GM23338 (cell line): Measurements from ENCODE around the gene NR5A2. TPM values are rescaled to one million over a fixed set of nuclear protein-coding genes. Genes with fewer than 3 reads are reported as not detected.
A peak's percentile ranks its signal among the peaks of the same experiment; 100 is the strongest.

Experiments used
- ATAC-seq: fragments of 200-7000 bp; cut with Tn5 transposase; 3 replicates; pipeline ENCODE4 v1.9.1; 2020
- DNase-seq: peaks from one replicate; pipeline ENCODE4 v3.0.0-alpha.2; 2015; ENCODE audit warnings: low spot score
- H2AFZ ChIP-seq: fragments of 200-600 bp; sonication (generic); 2 replicates; pipeline ENCODE4 v1.8.0; 2016; ENCODE audit warnings: antibody characterized with exemption, mild to moderate bottlenecking, moderate library complexity
- H3F3A ChIP-seq: fragments of 200-600 bp; sonication (generic); replicated peaks from 2 replicates; pipeline ENCODE4 v1.8.0; 2017; ENCODE audit warnings: antibody characterized with exemption, mixed run types, low read depth
- H3K27ac ChIP-seq: fragments of 200-600 bp; sonication (generic); 2 replicates; pipeline ENCODE4 v1.6.1; 2016; ENCODE audit warnings: low read depth
- H3K27me3 ChIP-seq: fragments of 200-600 bp; sonication (generic); 2 replicates; pipeline ENCODE4 v1.8.0; 2016; ENCODE audit warnings: mild to moderate bottlenecking, mixed run types, moderate library complexity; ENCODE audit not compliant: insufficient read depth
- H3K36me3 ChIP-seq: fragments of 200-600 bp; sonication (generic); 2 replicates; pipeline ENCODE4 v1.8.0; 2016; ENCODE audit warnings: mild to moderate bottlenecking; ENCODE audit not compliant: insufficient read depth
- H3K4me1 ChIP-seq: fragments of 200-600 bp; sonication (generic); 2 replicates; pipeline ENCODE4 v1.8.0; 2016; ENCODE audit warnings: mild to moderate bottlenecking, moderate library complexity; ENCODE audit not compliant: insufficient read depth
- H3K4me2 ChIP-seq: fragments of 200-600 bp; sonication (generic); 2 replicates; pipeline ENCODE4 v1.7.1; 2017; ENCODE audit warnings: mixed run types
- H3K4me3 ChIP-seq: fragments of 200-600 bp; sonication (generic); 2 replicates; pipeline ENCODE4 v1.6.1; 2016; ENCODE audit warnings: mixed run types
- H3K79me2 ChIP-seq: fragments of 200-600 bp; sonication (generic); replicated peaks from 2 replicates; pipeline ENCODE4 v1.8.0; 2017; ENCODE audit warnings: mild to moderate bottlenecking; ENCODE audit not compliant: insufficient read depth
- H3K9me2 ChIP-seq: fragments of 200-600 bp; sonication (generic); 2 replicates; pipeline ENCODE4 v1.8.0; 2017; ENCODE audit not compliant: insufficient read depth
- H4K20me1 ChIP-seq: fragments of 200-600 bp; sonication (generic); replicated peaks from 2 replicates; pipeline ENCODE4 v1.8.0; 2017; ENCODE audit warnings: mild to moderate bottlenecking; ENCODE audit not compliant: insufficient read depth
- H3K27ac Mint-ChIP-seq: 2 replicates; pipeline ENCODE4 v1.8.0; 2020; ENCODE audit warnings: inconsistent platforms, mild to moderate bottlenecking, moderate library complexity, mixed read lengths
- H3K27me3 Mint-ChIP-seq: 3 replicates; pipeline ENCODE4 v1.8.0; 2022; ENCODE audit warnings: low read depth, mild to moderate bottlenecking, moderate library complexity, mixed read lengths, inconsistent platforms; ENCODE audit not compliant: insufficient read depth, poor library complexity
- H3K36me3 Mint-ChIP-seq: 3 replicates; pipeline ENCODE4 v1.8.0; 2021; ENCODE audit warnings: low read depth, mild to moderate bottlenecking, inconsistent platforms, moderate library complexity, mixed read lengths
- H3K4me1 Mint-ChIP-seq: 3 replicates; pipeline ENCODE4 v1.8.0; 2020; ENCODE audit warnings: mild to moderate bottlenecking, inconsistent platforms, mixed read lengths
- H3K4me3 Mint-ChIP-seq: 3 replicates; pipeline ENCODE4 v1.8.0; 2021; ENCODE audit warnings: moderate library complexity, mild to moderate bottlenecking, inconsistent platforms, mixed read lengths
- H3K9me3 Mint-ChIP-seq: 3 replicates; pipeline ENCODE4 v1.8.0; 2020; ENCODE audit warnings: moderate library complexity, mild to moderate bottlenecking, inconsistent platforms, mixed read lengths
- CREB1 ChIP-seq: fragments of 250-450 bp; sonication (Bioruptor Pico); IDR thresholded peaks from 2 replicates; pipeline ENCODE4 v1.5.0; 2020; ENCODE audit warnings: low read depth, mild to moderate bottlenecking, moderate library complexity
- EZH2 ChIP-seq: fragments of 200-600 bp; sonication (generic); IDR thresholded peaks from one replicate; pipeline ENCODE4 v1.8.0; 2017; ENCODE audit warnings: antibody characterized with exemption, mild to moderate bottlenecking, low read depth; ENCODE audit not compliant: unreplicated experiment
- NANOG ChIP-seq: IDR thresholded peaks from 2 replicates; pipeline ENCODE4 v1.6.1; 2016; ENCODE audit warnings: antibody characterized with exemption, borderline replicate concordance
- POLR2AphosphoS5 ChIP-seq: IDR thresholded peaks from 2 replicates; pipeline ENCODE4 v1.6.1; 2016; ENCODE audit warnings: antibody characterized with exemption, low read depth
- STAT1 ChIP-seq: IDR thresholded peaks from one replicate; pipeline ENCODE4 v1.6.1; 2016; ENCODE audit warnings: antibody characterized with exemption; ENCODE audit not compliant: unreplicated experiment
- ZNF114 ChIP-seq: fragments of 250-450 bp; sonication (Bioruptor Pico); IDR thresholded peaks from 2 replicates; pipeline ENCODE4 v1.5.0; 2020; ENCODE audit warnings: mild to moderate bottlenecking, moderate library complexity
- ZNF331 ChIP-seq: fragments of 250-450 bp; sonication (Bioruptor Pico); IDR thresholded peaks from 2 replicates; pipeline ENCODE4 v1.5.0; 2020; ENCODE audit warnings: low read depth, mild to moderate bottlenecking, moderate library complexity
- polyA plus RNA-seq: library from polyadenylated mRNA; unstranded; fragments of >200 nt; fragmentation: Nextera tagmentation; extraction: Ambion mirVana; gene quantifications from 2 replicates; pipeline ENCODE4 v1.2.1, GENCODE V29; 2016
- total RNA-seq: library from RNA; depleted of rRNA; stranded (reverse); fragments of >200 nt; shearing (Covaris generic); gene quantifications from 2 replicates; pipeline ENCODE4 v1.2.3, GENCODE V29; 2014
- TF ChIP-seq, protein P1 (sequence below), 2 experiments: fragments of 200-600 bp in 1 of 2; sonication (generic) in 1 of 2; conservative IDR thresholded peaks; 2 replicates each; pipeline versions ENCODE4 v1.5.1 to v1.6.1; 2016 to 2017; ENCODE audit warnings: antibody characterized with exemption in 2 of 2, low read depth in 2 of 2, mild to moderate bottlenecking in 2 of 2, moderate library complexity in 1 of 2
- TF ChIP-seq, protein P2 (sequence below): fragments of 250-450 bp; sonication (Bioruptor Pico); IDR thresholded peaks from 2 replicates; pipeline ENCODE4 v1.5.0; 2020; ENCODE audit warnings: mild to moderate bottlenecking, moderate library complexity

The NR5A2 gene
- total and polyA plus RNA-seq, 2 experiments from 2014 or later: 4.4 to 13.1 TPM

DNA sequence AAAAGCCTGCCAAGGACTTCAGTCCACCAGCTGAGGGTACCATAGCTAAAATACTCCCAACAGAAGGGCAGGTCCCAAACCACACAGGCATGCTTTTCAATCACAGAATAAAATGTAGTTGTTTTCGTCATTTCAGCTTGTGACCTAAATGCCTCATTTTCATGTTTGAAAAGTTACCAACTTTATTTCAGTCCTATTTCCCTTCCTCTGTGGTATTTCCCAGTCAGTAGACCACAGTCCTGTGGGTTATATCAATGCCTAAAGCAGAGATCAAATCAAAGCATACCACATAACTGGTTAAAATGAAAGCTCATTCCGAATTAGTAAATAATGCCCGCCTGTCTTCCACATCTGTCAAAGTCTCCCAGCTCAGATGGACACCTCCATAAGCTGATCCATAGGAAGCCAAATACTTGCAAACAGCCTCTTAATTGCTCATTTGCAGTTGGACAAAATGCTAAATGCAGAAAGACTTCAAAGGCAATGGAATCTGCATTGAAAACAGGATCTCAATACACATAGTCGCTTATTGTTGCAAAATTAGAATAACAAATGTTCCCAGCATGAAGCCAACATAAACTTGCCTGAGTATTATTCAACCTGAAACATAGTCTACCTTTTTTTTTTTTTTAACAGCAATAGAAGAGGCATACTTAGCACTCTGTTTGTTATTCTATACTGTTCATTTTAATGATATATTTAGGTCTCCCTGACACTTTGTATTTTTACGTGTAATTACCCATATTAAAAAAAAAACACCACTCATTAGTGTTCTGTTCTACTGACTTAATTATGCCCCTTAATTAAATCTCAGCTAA, 53.9 kb downstream of the NR5A2 start:
- H3K4me3 ChIP-seq: peak overlapping the region; percentile 22; the same call in 1 of the 2 replicates
- no peaks in the 10 kb centered on the region for H3F3A ChIP-seq
- no peaks in the 10 kb centered on the region; the same call in 1 of the 2 replicates for H3K79me2 ChIP-seq
- H2AFZ ChIP-seq: no peak overlapping the region
- Mint-ChIP-seq H3K27me3 (peaks cover 7% of the 10 kb centered on the region), H3K4me1 (peaks cover 43% of the 10 kb centered on the region), H3K27ac (no peak overlapping the region), H3K36me3 (no peaks in the 10 kb centered on the region), H3K9me3 (no peaks in the 10 kb centered on the region), H3K4me3 (peak overlapping the region; percentile 35)
- ATAC-seq (peak; percentile 52), DNase-seq (peak; percentile 74)
- H3K4me1 ChIP-seq: peaks cover 18% of the 10 kb centered on the region
- no peaks in the 10 kb centered on the region for H3K36me3 ChIP-seq
- H3K27ac ChIP-seq: no peak overlapping the region
- no peaks in the 10 kb centered on the region for H3K9me2 ChIP-seq
- no peaks in the 10 kb centered on the region; the same call in 1 of the 2 replicates for H4K20me1 ChIP-seq
- no peaks in the 10 kb centered on the region for H3K27me3 ChIP-seq
- peak overlapping the region; percentile 50 for H3K4me2 ChIP-seq
- peak; percentile 75; the same call in 1 of the 2 replicates for TF ChIP-seq NANOG
- 0 out of 2 replicates have a peak, but pooled peaks have one; percentile 31 for TF ChIP-seq CREB1 (CRISPR knock-in tag)
- TF ChIP-seq, protein P1, sequence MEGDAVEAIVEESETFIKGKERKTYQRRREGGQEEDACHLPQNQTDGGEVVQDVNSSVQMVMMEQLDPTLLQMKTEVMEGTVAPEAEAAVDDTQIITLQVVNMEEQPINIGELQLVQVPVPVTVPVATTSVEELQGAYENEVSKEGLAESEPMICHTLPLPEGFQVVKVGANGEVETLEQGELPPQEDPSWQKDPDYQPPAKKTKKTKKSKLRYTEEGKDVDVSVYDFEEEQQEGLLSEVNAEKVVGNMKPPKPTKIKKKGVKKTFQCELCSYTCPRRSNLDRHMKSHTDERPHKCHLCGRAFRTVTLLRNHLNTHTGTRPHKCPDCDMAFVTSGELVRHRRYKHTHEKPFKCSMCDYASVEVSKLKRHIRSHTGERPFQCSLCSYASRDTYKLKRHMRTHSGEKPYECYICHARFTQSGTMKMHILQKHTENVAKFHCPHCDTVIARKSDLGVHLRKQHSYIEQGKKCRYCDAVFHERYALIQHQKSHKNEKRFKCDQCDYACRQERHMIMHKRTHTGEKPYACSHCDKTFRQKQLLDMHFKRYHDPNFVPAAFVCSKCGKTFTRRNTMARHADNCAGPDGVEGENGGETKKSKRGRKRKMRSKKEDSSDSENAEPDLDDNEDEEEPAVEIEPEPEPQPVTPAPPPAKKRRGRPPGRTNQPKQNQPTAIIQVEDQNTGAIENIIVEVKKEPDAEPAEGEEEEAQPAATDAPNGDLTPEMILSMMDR (conservative IDR thresholded peaks at IDR 0.05; ENCODE audit: low read depth in 2 of 2): no peak

DNA sequence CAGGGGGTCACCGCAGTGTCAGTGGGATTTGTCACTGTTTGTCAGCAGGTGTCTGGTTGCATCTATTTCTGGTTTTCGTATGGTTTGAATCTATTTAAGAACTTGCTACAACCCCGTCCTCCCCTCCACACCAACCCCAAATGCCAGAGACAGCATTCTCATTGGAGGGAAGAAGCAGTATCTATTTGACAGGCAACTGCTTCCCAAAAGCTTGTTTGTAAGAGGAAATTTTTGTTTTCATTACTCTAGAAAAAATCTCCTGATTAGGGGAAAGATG, 54.4 kb downstream of the NR5A2 start:
- H3K9me3 Mint-ChIP-seq: no peaks in the 10 kb centered on the region
- no peaks in the 10 kb centered on the region for H3K36me3 Mint-ChIP-seq
- peaks cover 7% of the 10 kb centered on the region for H3K27me3 Mint-ChIP-seq
- H3K4me3 Mint-ChIP-seq: peak overlapping the region; percentile 35
- peak; percentile 71 for ATAC-seq
- no peak overlapping the region for H3K27ac ChIP-seq
- no peak overlapping the region for H3K4me3 ChIP-seq
- H3F3A ChIP-seq: no peaks in the 10 kb centered on the region
- no peaks in the 10 kb centered on the region; the same call in 1 of the 2 replicates for H4K20me1 ChIP-seq
- peaks cover 41% of the 10 kb centered on the region for H3K4me1 Mint-ChIP-seq
- peaks cover 18% of the 10 kb centered on the region for H3K4me1 ChIP-seq
- peak overlapping the region; percentile 50 for H3K4me2 ChIP-seq
- no peak overlapping the region for H3K27ac Mint-ChIP-seq
- H3K9me2 ChIP-seq: no peaks in the 10 kb centered on the region
- no peaks in the 10 kb centered on the region; the same call in 1 of the 2 replicates for H3K79me2 ChIP-seq
- H2AFZ ChIP-seq: no peak overlapping the region
- peak; percentile 44 for DNase-seq
- no peaks in the 10 kb centered on the region for H3K27me3 ChIP-seq
- H3K36me3 ChIP-seq: no peaks in the 10 kb centered on the region
- TF ChIP-seq, protein P1 (conservative IDR thresholded peaks at IDR 0.05; ENCODE audit: low read depth in 2 of 2): no peak
- TF ChIP-seq ZNF114 (CRISPR knock-in tag): no peak
- TF ChIP-seq POLR2AphosphoS5: no peak
- TF ChIP-seq STAT1: no peak
- no peak for TF ChIP-seq EZH2
- TF ChIP-seq, protein P2, sequence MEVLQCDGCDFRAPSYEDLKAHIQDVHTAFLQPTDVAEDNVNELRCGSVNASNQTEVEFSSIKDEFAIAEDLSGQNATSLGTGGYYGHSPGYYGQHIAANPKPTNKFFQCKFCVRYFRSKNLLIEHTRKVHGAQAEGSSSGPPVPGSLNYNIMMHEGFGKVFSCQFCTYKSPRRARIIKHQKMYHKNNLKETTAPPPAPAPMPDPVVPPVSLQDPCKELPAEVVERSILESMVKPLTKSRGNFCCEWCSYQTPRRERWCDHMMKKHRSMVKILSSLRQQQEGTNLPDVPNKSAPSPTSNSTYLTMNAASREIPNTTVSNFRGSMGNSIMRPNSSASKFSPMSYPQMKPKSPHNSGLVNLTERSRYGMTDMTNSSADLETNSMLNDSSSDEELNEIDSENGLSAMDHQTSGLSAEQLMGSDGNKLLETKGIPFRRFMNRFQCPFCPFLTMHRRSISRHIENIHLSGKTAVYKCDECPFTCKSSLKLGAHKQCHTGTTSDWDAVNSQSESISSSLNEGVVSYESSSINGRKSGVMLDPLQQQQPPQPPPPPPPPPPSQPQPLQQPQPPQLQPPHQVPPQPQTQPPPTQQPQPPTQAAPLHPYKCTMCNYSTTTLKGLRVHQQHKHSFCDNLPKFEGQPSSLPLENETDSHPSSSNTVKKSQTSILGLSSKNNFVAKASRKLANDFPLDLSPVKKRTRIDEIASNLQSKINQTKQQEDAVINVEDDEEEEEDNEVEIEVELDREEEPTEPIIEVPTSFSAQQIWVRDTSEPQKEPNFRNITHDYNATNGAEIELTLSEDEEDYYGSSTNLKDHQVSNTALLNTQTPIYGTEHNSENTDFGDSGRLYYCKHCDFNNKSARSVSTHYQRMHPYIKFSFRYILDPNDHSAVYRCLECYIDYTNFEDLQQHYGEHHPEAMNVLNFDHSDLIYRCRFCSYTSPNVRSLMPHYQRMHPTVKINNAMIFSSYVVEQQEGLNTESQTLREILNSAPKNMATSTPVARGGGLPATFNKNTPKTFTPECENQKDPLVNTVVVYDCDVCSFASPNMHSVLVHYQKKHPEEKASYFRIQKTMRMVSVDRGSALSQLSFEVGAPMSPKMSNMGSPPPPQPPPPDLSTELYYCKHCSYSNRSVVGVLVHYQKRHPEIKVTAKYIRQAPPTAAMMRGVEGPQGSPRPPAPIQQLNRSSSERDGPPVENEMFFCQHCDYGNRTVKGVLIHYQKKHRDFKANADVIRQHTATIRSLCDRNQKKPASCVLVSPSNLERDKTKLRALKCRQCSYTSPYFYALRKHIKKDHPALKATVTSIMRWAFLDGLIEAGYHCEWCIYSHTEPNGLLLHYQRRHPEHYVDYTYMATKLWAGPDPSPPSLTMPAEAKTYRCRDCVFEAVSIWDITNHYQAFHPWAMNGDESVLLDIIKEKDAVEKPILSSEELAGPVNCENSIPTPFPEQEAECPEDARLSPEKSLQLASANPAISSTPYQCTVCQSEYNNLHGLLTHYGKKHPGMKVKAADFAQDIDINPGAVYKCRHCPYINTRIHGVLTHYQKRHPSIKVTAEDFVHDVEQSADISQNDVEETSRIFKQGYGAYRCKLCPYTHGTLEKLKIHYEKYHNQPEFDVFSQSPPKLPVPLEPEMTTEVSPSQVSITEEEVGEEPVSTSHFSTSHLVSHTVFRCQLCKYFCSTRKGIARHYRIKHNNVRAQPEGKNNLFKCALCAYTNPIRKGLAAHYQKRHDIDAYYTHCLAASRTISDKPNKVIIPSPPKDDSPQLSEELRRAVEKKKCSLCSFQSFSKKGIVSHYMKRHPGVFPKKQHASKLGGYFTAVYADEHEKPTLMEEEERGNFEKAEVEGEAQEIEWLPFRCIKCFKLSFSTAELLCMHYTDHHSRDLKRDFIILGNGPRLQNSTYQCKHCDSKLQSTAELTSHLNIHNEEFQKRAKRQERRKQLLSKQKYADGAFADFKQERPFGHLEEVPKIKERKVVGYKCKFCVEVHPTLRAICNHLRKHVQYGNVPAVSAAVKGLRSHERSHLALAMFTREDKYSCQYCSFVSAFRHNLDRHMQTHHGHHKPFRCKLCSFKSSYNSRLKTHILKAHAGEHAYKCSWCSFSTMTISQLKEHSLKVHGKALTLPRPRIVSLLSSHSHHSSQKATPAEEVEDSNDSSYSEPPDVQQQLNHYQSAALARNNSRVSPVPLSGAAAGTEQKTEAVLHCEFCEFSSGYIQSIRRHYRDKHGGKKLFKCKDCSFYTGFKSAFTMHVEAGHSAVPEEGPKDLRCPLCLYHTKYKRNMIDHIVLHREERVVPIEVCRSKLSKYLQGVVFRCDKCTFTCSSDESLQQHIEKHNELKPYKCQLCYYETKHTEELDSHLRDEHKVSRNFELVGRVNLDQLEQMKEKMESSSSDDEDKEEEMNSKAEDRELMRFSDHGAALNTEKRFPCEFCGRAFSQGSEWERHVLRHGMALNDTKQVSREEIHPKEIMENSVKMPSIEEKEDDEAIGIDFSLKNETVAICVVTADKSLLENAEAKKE (CRISPR knock-in tag): no peak
- no peak for TF ChIP-seq ZNF331 (CRISPR knock-in tag)
